A549 treated with DMSO at 1 μM for 4 hours (cell line): ENCODE data around the gene SYT5. TPM values are rescaled to one million over a fixed set of nuclear protein-coding genes. Genes with fewer than 3 reads are reported as not detected.

ENCODE experiments used
- total RNA-seq: library from RNA; stranded (reverse); fragments of 200-300 nt; extraction: Qiagen RNA extraction; gene quantifications from 5 replicates; pipeline ENCODE4 v1.2.3, GENCODE V29; 2022; ENCODE audit warnings: low read depth

SYT5 gene
- total RNA-seq = 2.5 to 5.1 TPM (median 3.9 TPM) in 5 replicates

DNA sequence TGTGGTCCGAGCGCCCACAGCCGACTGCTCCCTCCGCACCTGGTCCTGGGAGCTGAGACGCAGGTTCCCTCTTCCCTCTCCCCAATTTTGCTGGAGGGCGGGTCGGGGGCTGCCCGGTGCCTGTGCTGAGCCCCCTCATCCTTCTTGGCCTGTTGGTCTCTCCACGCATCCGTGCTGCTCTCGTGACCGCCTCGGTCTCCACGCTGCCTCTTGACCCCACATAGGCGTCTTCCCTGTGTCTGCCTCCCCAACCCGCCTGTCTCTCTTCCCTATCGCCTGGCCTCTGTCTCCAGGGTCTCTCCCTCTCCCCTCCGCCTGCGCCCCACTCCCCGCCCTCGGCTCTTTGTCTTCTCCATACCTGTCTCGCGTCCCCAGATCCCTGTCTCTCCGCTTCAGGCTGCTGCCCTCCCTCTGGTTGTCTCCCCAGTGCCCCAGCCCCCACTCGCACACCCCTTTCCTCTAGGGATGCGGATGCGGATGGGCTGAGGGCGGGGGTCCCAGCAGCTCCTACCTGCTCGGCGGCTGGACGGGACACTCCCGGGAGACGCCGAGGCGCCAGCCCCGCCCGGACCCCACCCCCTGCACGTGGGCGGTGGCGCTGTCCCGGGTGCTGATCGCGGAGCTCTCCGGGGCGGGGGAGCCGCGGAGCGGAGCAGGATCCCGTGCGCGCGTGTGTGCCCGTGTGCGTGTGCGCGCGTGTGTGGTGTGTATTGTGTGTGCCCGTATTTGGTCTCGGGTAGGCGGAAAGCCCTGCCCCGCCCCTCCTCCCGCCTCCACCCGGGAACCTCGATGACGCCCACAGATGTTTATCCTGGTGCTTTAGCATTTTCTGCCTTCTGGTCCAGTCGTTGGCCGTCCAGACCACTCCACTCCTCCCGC, at the start of gene SYT5:
Gene SYT5 (minus strand): TSS at position 684 of the 879 bp plus-strand sequence. CDS start 1,248 bp downstream, outside the sequence.

GRCh38 chr19:55228403-55229031, 48.4 kb upstream of the SYT5 start, which contains the start of gene TMEM86B:
Gene TMEM86B (minus strand): TSS chr19:55228763. CDS start chr19:55228741, 22 bp downstream.

DNA sequence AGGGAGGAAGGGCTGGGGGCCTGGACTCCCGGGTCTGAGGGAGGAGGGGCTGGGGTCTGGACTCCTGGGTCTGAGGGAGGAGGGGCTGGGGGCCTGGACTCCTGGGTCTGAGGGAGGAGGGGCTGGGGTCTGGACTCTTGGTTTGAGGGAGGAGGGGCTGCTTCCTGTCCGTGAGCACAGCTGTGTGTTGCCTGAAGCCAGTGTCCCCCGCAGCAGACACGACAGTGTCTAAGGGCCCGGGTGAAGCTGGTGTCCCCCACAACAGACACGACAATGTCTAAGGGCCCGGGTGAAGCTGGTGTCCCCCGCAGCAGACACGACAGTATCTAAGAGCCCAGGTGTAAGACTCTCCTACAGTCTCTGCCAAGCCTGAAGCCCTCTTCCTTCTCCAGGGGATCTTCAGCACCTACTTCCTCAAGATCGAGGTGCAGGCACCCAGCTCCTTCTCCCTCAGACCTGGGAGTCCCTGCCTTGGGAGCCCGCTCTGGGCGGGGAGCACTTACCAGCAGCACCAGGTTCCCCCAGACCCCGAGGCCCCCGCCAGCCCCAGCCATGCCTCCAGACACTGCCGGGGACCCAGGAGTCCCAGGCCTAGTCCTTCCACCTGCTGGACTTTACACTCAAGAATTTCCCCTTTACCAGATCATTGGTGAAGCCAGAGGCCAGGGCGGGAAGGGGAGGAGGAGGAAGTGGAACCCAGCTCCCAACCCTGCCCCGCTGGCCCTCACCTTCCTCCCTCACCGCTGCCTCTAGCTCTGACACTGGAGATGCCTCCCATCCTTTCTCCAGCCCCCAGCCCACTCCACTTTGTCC, 29.0 kb upstream of the SYT5 start, which contains the start of gene PTPRH:
Gene PTPRH (minus strand): TSS at position 622 of the 813 bp plus-strand sequence. CDS start 68 bp downstream, at position 554.

GRCh38 chr19:55166530-55167268, 13.4 kb downstream of the SYT5 start, which contains the start of gene DNAAF3:
Gene DNAAF3 (minus strand): TSS chr19:55166613. CDS start chr19:55166413, 200 bp downstream.

DNA sequence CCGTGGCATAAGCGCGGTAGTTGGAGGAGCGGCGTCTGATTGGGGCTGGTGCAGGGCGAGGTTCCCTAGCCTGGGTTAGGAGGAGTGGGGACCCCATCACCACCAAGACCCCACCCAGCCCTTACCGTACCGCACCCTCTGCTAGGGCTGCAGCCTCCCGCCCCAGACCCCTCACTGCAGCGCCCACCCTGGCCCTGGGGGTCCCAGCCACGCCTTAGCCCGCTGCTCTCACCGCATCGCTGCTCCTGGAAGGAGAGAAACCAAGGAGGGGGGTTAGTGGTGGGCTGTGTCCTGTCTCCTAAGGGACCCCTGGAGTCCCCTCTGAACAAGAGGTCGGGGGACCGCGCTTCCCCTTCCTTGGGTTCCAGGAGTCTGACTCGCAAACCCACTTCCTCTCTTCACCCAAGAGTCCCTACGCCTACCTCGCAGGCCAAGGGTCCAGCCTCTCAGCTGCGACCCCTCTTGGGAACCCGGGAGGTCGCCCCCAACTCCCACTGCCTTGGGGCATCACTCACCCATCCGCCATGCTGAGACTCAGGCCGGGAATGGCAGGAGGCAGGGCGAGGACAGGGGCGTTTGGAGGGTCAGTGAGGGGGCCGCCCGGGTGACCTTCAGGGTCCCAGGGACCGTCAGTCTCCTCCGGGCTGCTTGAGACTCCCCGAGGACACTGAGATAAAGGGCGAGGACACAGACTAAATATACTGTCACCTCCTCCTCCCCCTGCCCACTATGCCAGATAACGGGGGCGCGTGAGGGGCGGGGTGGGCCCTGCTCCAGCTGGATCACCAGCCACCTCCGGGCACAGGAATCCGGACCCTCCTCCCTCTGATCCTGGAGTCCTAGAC, 22.8 kb downstream of the SYT5 start, which contains the start of gene TNNI3:
Gene TNNI3 (minus strand): TSS at position 669 of the 845 bp plus-strand sequence. CDS start 143 bp downstream, at position 526.

GRCh38 chr19:55149078-55150003, 30.7 kb downstream of the SYT5 start, which contains the start of gene TNNT1:
Gene TNNT1 (minus strand): TSS chr19:55149206. CDS start chr19:55147157, 2,049 bp downstream.

Other genes with a start within 250 kb of the SYT5 start
- gene NLRP7, start 232.8 kb downstream of the SYT5 start, total RNA-seq = 0.06 to 0.38 TPM in 2 of 5 replicates, not detected in the others
- gene NLRP2, start 213.9 kb downstream of the SYT5 start, total RNA-seq = 22.2 to 28.4 TPM (median 27.4 TPM) in 5 replicates
- 0.07 to 0.15 TPM (median 0.12 TPM) in 4 of 5 replicates, not detected in the other for gene GP6, start 142.0 kb downstream of the SYT5 start, total RNA-seq
- 16.7 to 21.1 TPM (median 20.7 TPM) in 5 replicates for gene RDH13, start 117.1 kb downstream of the SYT5 start, total RNA-seq
- 2.8 to 5.9 TPM (median 5.7 TPM) in 5 replicates for gene EPS8L1, start 104.4 kb downstream of the SYT5 start, total RNA-seq
- 57.3 to 91.8 TPM (median 81.7 TPM) in 5 replicates for gene PPP1R12C, start 62.7 kb downstream of the SYT5 start, total RNA-seq
- gene TNNT1, start 31.1 kb downstream of the SYT5 start, total RNA-seq = 116 to 141 TPM (median 128 TPM) in 5 replicates
- 7.0 to 9.0 TPM (median 8.4 TPM) in 5 replicates for gene TNNI3, start 22.6 kb downstream of the SYT5 start, total RNA-seq
- gene DNAAF3, start 13.7 kb downstream of the SYT5 start, total RNA-seq = 5.6 to 6.5 TPM (median 6.0 TPM) in 5 replicates
- 3.7 to 7.4 TPM (median 4.9 TPM) in 5 replicates for gene PTPRH, start 29.2 kb upstream of the SYT5 start, total RNA-seq
- 3.2 to 7.0 TPM (median 4.7 TPM) in 5 replicates for gene TMEM86B, start 48.5 kb upstream of the SYT5 start, total RNA-seq
- 93.5 to 137 TPM (median 122 TPM) in 5 replicates for gene PPP6R1, start 78.7 kb upstream of the SYT5 start, total RNA-seq
- gene HSPBP1, start 99.8 kb upstream of the SYT5 start, total RNA-seq = 118 to 148 TPM (median 139 TPM) in 5 replicates
- 3.4 to 5.4 TPM (median 4.8 TPM) in 5 replicates for gene BRSK1, start 103.7 kb upstream of the SYT5 start, total RNA-seq
- gene TMEM150B, start 145.1 kb upstream of the SYT5 start, total RNA-seq = not detected in 5 replicates
- 7.5 to 12.2 TPM (median 9.8 TPM) in 5 replicates for gene KMT5C, start 159.6 kb upstream of the SYT5 start, total RNA-seq
- gene COX6B2, start 174.4 kb upstream of the SYT5 start, total RNA-seq = 0.93 to 1.6 TPM (median 1.0 TPM) in 5 replicates
- gene GARIN5B, start 183.0 kb upstream of the SYT5 start, total RNA-seq = 0.11 to 0.24 TPM (median 0.18 TPM) in 5 replicates
- gene IL11, start 190.2 kb upstream of the SYT5 start, total RNA-seq = 80.6 to 115 TPM (median 100 TPM) in 5 replicates
- gene TMEM190, start 196.5 kb upstream of the SYT5 start, total RNA-seq = 1.2 to 3.3 TPM (median 2.2 TPM) in 5 replicates
- gene TMEM238, start 204.0 kb upstream of the SYT5 start, total RNA-seq = 2.3 to 10.5 TPM (median 6.4 TPM) in 5 replicates
- gene RPL28, start 205.6 kb upstream of the SYT5 start, total RNA-seq = 2,493 to 3,190 TPM (median 2,735 TPM) in 5 replicates
- 269 to 476 TPM (median 433 TPM) in 5 replicates for gene UBE2S, start 227.5 kb upstream of the SYT5 start, total RNA-seq